Mononuclear cell (primary cell): ENCODE data around the gene P2RY8. TPM values are rescaled to one million over a fixed set of nuclear protein-coding genes. Genes with fewer than 3 reads are reported as not detected.
"Not testable (repeated sequence)": the region's sequence is repeated elsewhere in the genome, so short reads cannot be mapped to it uniquely, and the experiment has no call there.

Experiments used
- H3K27me3 ChIP-seq: 2 replicates; pipeline ENCODE4 v1.6.0; 2011; ENCODE audit warnings: low read length, control low read depth; ENCODE audit not compliant: insufficient read depth
- H3K4me1 ChIP-seq: 2 replicates; pipeline ENCODE4 v1.5.1; 2011; ENCODE audit warnings: mild to moderate bottlenecking, low read length, control low read depth; ENCODE audit not compliant: insufficient read depth
- H3K4me3 ChIP-seq: 2 replicates; pipeline ENCODE4 v1.5.1; 2011; ENCODE audit warnings: mild to moderate bottlenecking, low read length, moderate library complexity
- H3K9me3 ChIP-seq: 2 replicates; pipeline ENCODE4 v1.5.1; 2011; ENCODE audit warnings: low read depth, mild to moderate bottlenecking, control low read depth, low read length
- total RNA-seq: library from RNA; depleted of rRNA; stranded (reverse); fragments of >200 nt; gene quantifications from one replicate; pipeline ENCODE4 v1.2.3, GENCODE V29; 2012

The P2RY8 gene
- total RNA-seq: 75.1 TPM

GRCh38 chrX:1537031-1537715 is at the start of gene P2RY8:
Gene P2RY8 (minus strand): TSS chrX:1537185. CDS start chrX:1466558, 70,627 bp downstream.
- Histone ChIP-seq H3K4me1 (peaks cover 22% of the 10 kb centered on the region), H3K27me3 (no peaks in the 10 kb centered on the region), H3K4me3 (peak within 1 kb of the TSS; percentile 98), H3K9me3 (no peaks in the 10 kb centered on the region)

- peaks cover 21% of the 10 kb centered on the region for H3K4me1 ChIP-seq
- H3K9me3 ChIP-seq: no peaks in the 10 kb centered on the region
- H3K4me3 ChIP-seq: no peak overlapping the region
- no peaks in the 10 kb centered on the region for H3K27me3 ChIP-seq
Measured at GRCh38 chrX:1584237-1585011, 47.4 kb upstream of the P2RY8 start.

GRCh38 chrX:1582686-1583437 is 45.9 kb upstream of the P2RY8 start:
- Histone ChIP-seq H3K4me3 (no peak overlapping the region), H3K9me3 (no peaks in the 10 kb centered on the region), H3K27me3 (no peaks in the 10 kb centered on the region), H3K4me1 (peaks cover 30% of the 10 kb centered on the region)

DNA sequence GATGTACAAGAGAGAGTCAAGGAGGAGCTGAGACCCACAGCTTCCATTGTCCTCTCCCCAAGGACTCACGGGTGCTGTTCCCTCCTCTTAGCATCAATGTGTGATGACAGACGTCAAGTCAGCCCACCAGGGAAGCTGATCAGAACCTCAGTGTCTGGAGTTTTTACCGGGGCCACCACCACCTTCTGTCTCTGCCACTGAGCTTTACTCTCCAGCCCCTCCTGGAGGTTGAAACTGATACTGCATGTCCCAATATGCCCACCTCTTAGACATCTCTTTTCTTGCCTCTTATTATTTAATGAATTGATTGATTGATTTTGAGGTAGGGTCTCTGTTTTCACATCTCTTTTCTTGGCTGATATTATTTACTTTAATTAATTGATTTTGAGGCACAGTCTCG is 44.1 kb upstream of the P2RY8 start:
- Histone ChIP-seq H3K27me3 (no peaks in the 10 kb centered on the region), H3K4me1 (peaks cover 38% of the 10 kb centered on the region), H3K9me3 (no peaks in the 10 kb centered on the region), H3K4me3 (no peak overlapping the region)

- Histone ChIP-seq H3K4me1 (peaks cover 42% of the 10 kb centered on the region), H3K4me3 (no peak overlapping the region), H3K27me3 (no peaks in the 10 kb centered on the region)
Measured at GRCh38 chrX:1578511-1579173, 41.7 kb upstream of the P2RY8 start.

GRCh38 chrX:1577845-1578244 is 40.9 kb upstream of the P2RY8 start:
- H3K27me3 ChIP-seq: no peaks in the 10 kb centered on the region
- H3K9me3 ChIP-seq: no peaks in the 10 kb centered on the region
- H3K4me1 ChIP-seq: peaks cover 38% of the 10 kb centered on the region
- H3K4me3 ChIP-seq: no peak overlapping the region

More at GRCh38 chrX:1578511-1579173, 41.7 kb upstream of the P2RY8 start:
- H3K9me3 ChIP-seq: no peaks in the 10 kb centered on the region

GRCh38 chrX:1576201-1576992 is 39.4 kb upstream of the P2RY8 start:
- peaks cover 33% of the 10 kb centered on the region for H3K4me1 ChIP-seq
- no peak overlapping the region for H3K4me3 ChIP-seq
- H3K27me3 ChIP-seq: no peaks in the 10 kb centered on the region
- H3K9me3 ChIP-seq: no peaks in the 10 kb centered on the region

GRCh38 chrX:1574181-1574580 is 37.2 kb upstream of the P2RY8 start:
- peaks cover 43% of the 10 kb centered on the region for H3K4me1 ChIP-seq
- H3K4me3 ChIP-seq, H3K9me3 ChIP-seq, H3K27me3 ChIP-seq: not testable (repeated sequence)

- Histone ChIP-seq H3K4me1 (peaks cover 26% of the 10 kb centered on the region), H3K9me3 (no peaks in the 10 kb centered on the region), H3K27me3 (no peaks in the 10 kb centered on the region), H3K4me3 (no peak overlapping the region)
Measured at GRCh38 chrX:1564750-1565683, 28.0 kb upstream of the P2RY8 start.

DNA sequence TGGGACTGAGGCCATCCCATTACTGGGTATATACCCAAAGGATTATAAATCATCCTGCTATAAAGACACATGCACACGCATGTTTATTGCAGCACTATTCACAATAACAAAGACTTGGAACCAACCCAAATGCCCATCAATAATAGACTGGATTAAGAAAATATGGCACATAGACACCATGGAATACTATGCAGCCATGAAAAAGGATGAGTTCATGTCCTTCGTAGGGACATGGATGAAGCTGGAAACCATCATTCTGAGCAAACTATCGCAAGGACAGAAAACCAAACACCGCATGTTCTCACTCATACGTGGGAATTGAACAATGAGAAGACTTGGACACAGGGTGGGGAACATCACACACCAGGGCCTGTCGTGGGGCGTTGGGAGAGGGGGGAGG is 27.1 kb upstream of the P2RY8 start:
- H3K9me3 ChIP-seq, H3K27me3 ChIP-seq, H3K4me3 ChIP-seq: not testable (repeated sequence)
- H3K4me1 ChIP-seq: peaks cover 25% of the 10 kb centered on the region

GRCh38 chrX:1561164-1561563 is 24.2 kb upstream of the P2RY8 start:
- no peaks in the 10 kb centered on the region for H3K9me3 ChIP-seq
- H3K27me3 ChIP-seq: no peaks in the 10 kb centered on the region
- H3K4me3 ChIP-seq: no peak overlapping the region
- H3K4me1 ChIP-seq: peaks cover 28% of the 10 kb centered on the region

DNA sequence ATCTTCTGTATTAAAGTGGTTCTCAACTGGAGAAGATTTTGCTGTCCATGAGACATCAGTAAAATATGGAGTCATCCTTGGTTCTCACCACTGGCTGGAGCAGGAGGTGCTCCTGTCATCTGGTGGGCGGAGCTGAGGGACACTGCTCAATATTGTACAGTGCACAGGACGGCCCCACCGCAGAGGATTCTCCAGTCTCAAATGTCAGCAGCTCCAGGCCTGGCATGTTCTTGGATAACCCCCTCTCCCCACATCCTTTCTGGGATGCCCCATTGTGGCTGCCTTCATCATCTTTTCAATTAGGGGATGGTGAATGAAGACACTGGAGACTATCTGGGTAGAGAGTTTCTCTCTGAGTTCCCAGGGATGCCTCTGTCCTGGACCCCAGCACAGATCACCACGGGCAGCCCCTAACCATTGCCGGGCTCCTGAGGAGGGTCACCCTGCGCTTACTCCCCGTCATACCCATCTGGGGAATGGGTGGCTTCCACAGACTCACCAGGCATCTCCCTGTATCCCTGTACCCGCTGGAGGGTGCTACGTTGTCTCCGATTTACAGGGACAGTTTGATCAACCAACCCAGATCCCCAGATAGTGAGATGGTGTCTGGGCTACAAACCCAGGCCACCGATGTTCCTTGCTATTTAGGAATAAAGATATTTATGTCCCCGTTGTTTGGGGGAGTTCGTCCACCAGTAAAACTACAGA is 21.9 kb upstream of the P2RY8 start:
- Histone ChIP-seq H3K27me3 (no peaks in the 10 kb centered on the region), H3K4me1 (peaks cover 38% of the 10 kb centered on the region), H3K4me3 (no peak overlapping the region), H3K9me3 (no peaks in the 10 kb centered on the region)

GRCh38 chrX:1557442-1557841 is 20.5 kb upstream of the P2RY8 start:
- H3K27me3 ChIP-seq, H3K4me3 ChIP-seq, H3K9me3 ChIP-seq: not testable (repeated sequence)
- H3K4me1 ChIP-seq: peaks cover 50% of the 10 kb centered on the region
